Activated B cell treated with CpG ODN at 0.5 μM for 24 hours (primary cell): ENCODE measurements around the gene NR1H2. TPM values are rescaled to one million over a fixed set of nuclear protein-coding genes. Genes with fewer than 3 reads are reported as not detected.
"Not testable (repeated sequence)": the region's sequence is repeated elsewhere in the genome, so short reads cannot be mapped to it uniquely, and the experiment has no call there.

Experiments used
- ATAC-seq: fragments of 200-7000 bp; cut with Tn5 transposase; one replicate; pipeline ENCODE4 v1.10.0; 2021; ENCODE audit warnings: low read depth, mild to moderate bottlenecking, moderate library complexity
- CTCF ChIA-PET: fragments of 350-600 bp; sonication (Branson Sonifier 250); formaldehyde crosslinking; loops from one replicate; lab custom pipeline; 2021; ENCODE audit warnings: antibody characterized with exemption; lab: Charles Lee
- POLR2A ChIA-PET: fragments of 350-600 bp; sonication (Branson Sonifier 250); formaldehyde crosslinking; loops from one replicate; lab custom pipeline; 2021; ENCODE audit warnings: antibody characterized with exemption; lab: Charles Lee
- DNase-seq: peaks from one replicate; pipeline ENCODE4 v3.0.0; 2022
- H3K27ac Mint-ChIP-seq: one replicate; pipeline ENCODE4 v1.8.0; 2020; ENCODE audit warnings: mixed read lengths
- H3K27me3 Mint-ChIP-seq: one replicate; pipeline ENCODE4 v1.8.0; 2021; ENCODE audit warnings: mixed read lengths
- H3K36me3 Mint-ChIP-seq: one replicate; pipeline ENCODE4 v1.8.0; 2021; ENCODE audit warnings: low read depth, mixed read lengths
- H3K4me1 Mint-ChIP-seq: one replicate; pipeline ENCODE4 v1.8.0; 2021; ENCODE audit warnings: mixed read lengths
- H3K4me3 Mint-ChIP-seq: one replicate; pipeline ENCODE4 v1.8.0; 2020; ENCODE audit warnings: mild to moderate bottlenecking, mixed read lengths
- H3K9me3 Mint-ChIP-seq: one replicate; pipeline ENCODE4 v1.8.0; 2020; ENCODE audit warnings: mixed read lengths
- intact Hi-C: fragments of 100-400 bp; cut with micrococcal nuclease; formaldehyde crosslinking; loops from one replicate; pipeline ENCODE4 v1.15.1; 2024
- total RNA-seq: library from RNA; stranded (reverse); gene quantifications from 2 replicates; pipeline ENCODE4 v1.2.3, GENCODE V29; 2022
- TF ChIP-seq, protein P1 (sequence below): fragments of 200-600 bp; IDR thresholded peaks from one replicate; pipeline ENCODE4 v1.8.0; 2022; ENCODE audit warnings: antibody characterized with exemption, mild to moderate bottlenecking

Gene NR1H2
- total RNA-seq, 1 donor from 2014 or later, result 79.5 TPM

GRCh38 chr19:50387176-50387867 lies 11.1 kb downstream of the NR1H2 start:
- TF ChIP-seq, protein P1, sequence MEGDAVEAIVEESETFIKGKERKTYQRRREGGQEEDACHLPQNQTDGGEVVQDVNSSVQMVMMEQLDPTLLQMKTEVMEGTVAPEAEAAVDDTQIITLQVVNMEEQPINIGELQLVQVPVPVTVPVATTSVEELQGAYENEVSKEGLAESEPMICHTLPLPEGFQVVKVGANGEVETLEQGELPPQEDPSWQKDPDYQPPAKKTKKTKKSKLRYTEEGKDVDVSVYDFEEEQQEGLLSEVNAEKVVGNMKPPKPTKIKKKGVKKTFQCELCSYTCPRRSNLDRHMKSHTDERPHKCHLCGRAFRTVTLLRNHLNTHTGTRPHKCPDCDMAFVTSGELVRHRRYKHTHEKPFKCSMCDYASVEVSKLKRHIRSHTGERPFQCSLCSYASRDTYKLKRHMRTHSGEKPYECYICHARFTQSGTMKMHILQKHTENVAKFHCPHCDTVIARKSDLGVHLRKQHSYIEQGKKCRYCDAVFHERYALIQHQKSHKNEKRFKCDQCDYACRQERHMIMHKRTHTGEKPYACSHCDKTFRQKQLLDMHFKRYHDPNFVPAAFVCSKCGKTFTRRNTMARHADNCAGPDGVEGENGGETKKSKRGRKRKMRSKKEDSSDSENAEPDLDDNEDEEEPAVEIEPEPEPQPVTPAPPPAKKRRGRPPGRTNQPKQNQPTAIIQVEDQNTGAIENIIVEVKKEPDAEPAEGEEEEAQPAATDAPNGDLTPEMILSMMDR, result no peak
- ATAC-seq (no peak), DNase-seq (no peak)
- no peak overlapping the region for H3K27ac Mint-ChIP-seq
- peaks cover 28% of the 10 kb centered on the region for H3K4me1 Mint-ChIP-seq
- no peaks in the 10 kb centered on the region for H3K27me3 Mint-ChIP-seq
- POLR2A ChIA-PET, result no interaction called here
- intact Hi-C loops, result no loop called here
- H3K4me3 Mint-ChIP-seq, result peak overlapping the region; percentile 45
- CTCF ChIA-PET, result no interaction called here
- H3K9me3 Mint-ChIP-seq, result no peaks in the 10 kb centered on the region
- H3K36me3 Mint-ChIP-seq, result peaks cover 25% of the 10 kb centered on the region

- ChIA-PET CTCF (no interaction called here), POLR2A (no interaction called here)
- H3K9me3 Mint-ChIP-seq, result no peaks in the 10 kb centered on the region
- intact Hi-C loops, result no loop called here
- ATAC-seq, result no peak
- H3K27me3 Mint-ChIP-seq, result no peaks in the 10 kb centered on the region
- H3K27ac Mint-ChIP-seq, result no peak overlapping the region
- peaks cover 28% of the 10 kb centered on the region for H3K36me3 Mint-ChIP-seq
- no peak for DNase-seq
- peak overlapping the region; percentile 45 for H3K4me3 Mint-ChIP-seq
- TF ChIP-seq, protein P1, result no peak
- peaks cover 28% of the 10 kb centered on the region for H3K4me1 Mint-ChIP-seq
Observed at GRCh38 chr19:50387868-50388245, 11.6 kb downstream of the NR1H2 start.

DNA sequence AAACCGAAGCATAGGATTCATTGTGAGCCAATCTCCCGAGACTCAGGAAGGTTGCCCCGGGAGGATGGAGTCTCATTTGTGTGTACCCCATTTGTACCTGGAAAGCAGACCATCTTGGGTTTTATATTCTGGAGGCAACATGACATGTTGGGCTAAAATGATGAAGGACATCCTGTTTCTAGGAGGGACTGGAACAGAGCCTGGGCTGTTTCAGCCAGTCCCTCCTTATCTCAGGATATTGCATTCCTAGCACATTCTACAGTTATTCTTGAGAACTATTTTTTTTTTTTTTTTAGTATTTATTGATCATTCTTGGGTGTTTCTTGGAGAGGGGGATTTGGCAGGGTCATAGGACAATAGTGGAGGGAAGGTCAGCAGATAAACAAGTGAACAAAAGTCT lies 14.0 kb downstream of the NR1H2 start:
- CTCF ChIA-PET, ATAC-seq, H3K9me3 Mint-ChIP-seq, intact Hi-C loops, DNase-seq, H3K27ac Mint-ChIP-seq, H3K4me1 Mint-ChIP-seq, H3K4me3 Mint-ChIP-seq, H3K27me3 Mint-ChIP-seq: not testable (repeated sequence)
- POLR2A ChIA-PET, result interaction anchor here (0.6 kb wide), 1 partner anchor 36 kb away, joined by 3 read pairs; no protein-coding TSS in a partner anchor
- H3K36me3 Mint-ChIP-seq, result peaks cover 32% of the 10 kb centered on the region

- CTCF ChIA-PET, ATAC-seq, H3K27ac Mint-ChIP-seq: not testable (repeated sequence)
Observed at GRCh38 chr19:50390952-50391351, 14.7 kb downstream of the NR1H2 start.

GRCh38 chr19:50392759-50393158 lies 16.5 kb downstream of the NR1H2 start:
- no peaks in the 10 kb centered on the region for H3K4me1 Mint-ChIP-seq
- H3K4me3 Mint-ChIP-seq, result no peak overlapping the region
- intact Hi-C loops, result no loop called here
- ChIA-PET CTCF (no interaction called here), POLR2A (no interaction called here)
- ATAC-seq (no peak), DNase-seq (no peak)
- no peaks in the 10 kb centered on the region for H3K27me3 Mint-ChIP-seq
- peaks cover 28% of the 10 kb centered on the region for H3K36me3 Mint-ChIP-seq
- H3K9me3 Mint-ChIP-seq, result no peaks in the 10 kb centered on the region
- TF ChIP-seq, protein P1, result no peak
- H3K27ac Mint-ChIP-seq, result no peak overlapping the region

More at GRCh38 chr19:50390952-50391351, 14.7 kb downstream of the NR1H2 start:
- DNase-seq, H3K4me1 Mint-ChIP-seq, H3K9me3 Mint-ChIP-seq, H3K4me3 Mint-ChIP-seq, H3K27me3 Mint-ChIP-seq, intact Hi-C loops: not testable (repeated sequence)
- peaks cover 35% of the 10 kb centered on the region for H3K36me3 Mint-ChIP-seq
- POLR2A ChIA-PET, result interaction anchor here (0.6 kb wide), 1 partner anchor 158 kb away, joined by 4 read pairs; no protein-coding TSS in a partner anchor

GRCh38 chr19:50393589-50393988 lies 17.3 kb downstream of the NR1H2 start:
- POLR2A ChIA-PET, result no interaction called here
- intact Hi-C loops, result no loop called here
- peaks cover 28% of the 10 kb centered on the region for H3K36me3 Mint-ChIP-seq
- no peaks in the 10 kb centered on the region for H3K4me1 Mint-ChIP-seq
- no peaks in the 10 kb centered on the region for H3K9me3 Mint-ChIP-seq
- no peak overlapping the region for H3K27ac Mint-ChIP-seq
- no peaks in the 10 kb centered on the region for H3K27me3 Mint-ChIP-seq
- DNase-seq (no peak), ATAC-seq (no peak)
- no peak overlapping the region for H3K4me3 Mint-ChIP-seq
- CTCF ChIA-PET, result no interaction called here
- TF ChIP-seq, protein P1, result no peak
